ENCODE results near the gene NTM. TPM values are rescaled to one million over a fixed set of nuclear protein-coding genes. Genes with fewer than 3 reads are reported as not detected.

Gene NTM
- total and polyA plus RNA-seq, 2 experiments from 2014 or later, result 1.1 to 1.7 TPM

GRCh38 chr11:131546218-131546895 is 175.9 kb downstream of the NTM start:
- Histone ChIP-seq H3K36me3 (no peaks in the 10 kb centered on the region), H3K4me3 (no peak overlapping the region), H3K27me3 (peaks cover 3% of the 10 kb centered on the region), H3K27ac (no peak overlapping the region), H3K9me3 (ENCODE audit: low read depth) (no peaks in the 10 kb centered on the region), H3K4me1 (ENCODE audit: low read depth) (no peaks in the 10 kb centered on the region)
- no peak for DNase-seq (ENCODE audit: low read depth in 1 of 2, low spot score in 1 of 2)
- TF ChIP-seq CTCF (IDR thresholded peaks at IDR 0.05; ENCODE audit: low read depth, low read length), result no peak

GRCh38 chr11:131549099-131549498 is 178.7 kb downstream of the NTM start:
- H3K4me1 ChIP-seq (ENCODE audit: low read depth), result no peaks in the 10 kb centered on the region
- H3K27ac ChIP-seq, result no peak overlapping the region
- H3K36me3 ChIP-seq, result no peaks in the 10 kb centered on the region
- H3K27me3 ChIP-seq, result no peaks in the 10 kb centered on the region
- H3K4me3 ChIP-seq, result no peak overlapping the region
- H3K9me3 ChIP-seq (ENCODE audit: low read depth), result no peaks in the 10 kb centered on the region
- no peak for TF ChIP-seq CTCF (IDR thresholded peaks at IDR 0.05; ENCODE audit: low read depth, low read length)
- no peak for DNase-seq (ENCODE audit: low read depth in 1 of 2, low spot score in 1 of 2)

- H3K27me3 ChIP-seq, result no peaks in the 10 kb centered on the region
- no peak for DNase-seq (ENCODE audit: low read depth in 1 of 2, low spot score in 1 of 2)
These were observed 179.4 kb downstream of the NTM start for GRCh38 chr11:131549770-131550169.

GRCh38 chr11:131560287-131560686 is 189.9 kb downstream of the NTM start:
- H3K4me1 ChIP-seq (ENCODE audit: low read depth), result no peaks in the 10 kb centered on the region
- H3K4me3 ChIP-seq, result no peak overlapping the region
- no peak for TF ChIP-seq CTCF (IDR thresholded peaks at IDR 0.05; ENCODE audit: low read depth, low read length)
- no peaks in the 10 kb centered on the region for H3K9me3 ChIP-seq (ENCODE audit: low read depth)
- no peaks in the 10 kb centered on the region for H3K27me3 ChIP-seq
- DNase-seq (ENCODE audit: low read depth in 1 of 2, low spot score in 1 of 2), result no peak
- no peak overlapping the region for H3K27ac ChIP-seq
- H3K36me3 ChIP-seq, result no peaks in the 10 kb centered on the region

More at GRCh38 chr11:131549770-131550169, 179.4 kb downstream of the NTM start:
- TF ChIP-seq CTCF (IDR thresholded peaks at IDR 0.05; ENCODE audit: low read depth, low read length), result no peak
- H3K4me1 ChIP-seq (ENCODE audit: low read depth), result no peaks in the 10 kb centered on the region
- H3K36me3 ChIP-seq, result no peaks in the 10 kb centered on the region
- no peaks in the 10 kb centered on the region for H3K9me3 ChIP-seq (ENCODE audit: low read depth)
- H3K27ac ChIP-seq, result no peak overlapping the region
- H3K4me3 ChIP-seq, result no peak overlapping the region

GRCh38 chr11:131561501-131561900 is 191.1 kb downstream of the NTM start:
- Histone ChIP-seq H3K36me3 (no peaks in the 10 kb centered on the region), H3K4me3 (no peak overlapping the region), H3K9me3 (ENCODE audit: low read depth) (no peaks in the 10 kb centered on the region), H3K27ac (no peak overlapping the region), H3K4me1 (ENCODE audit: low read depth) (no peaks in the 10 kb centered on the region), H3K27me3 (no peaks in the 10 kb centered on the region)
- no peak for TF ChIP-seq CTCF (IDR thresholded peaks at IDR 0.05; ENCODE audit: low read depth, low read length)
- DNase-seq (ENCODE audit: low read depth in 1 of 2, low spot score in 1 of 2), result no peak
